HL-60/S4 treated with phorbol 12-myristate 13-acetate at 8.2 ng/mL for 4 days and 3 days (cell line): ENCODE data around the gene MAP1LC3A.

Source experiments
- in situ Hi-C: fragments of 300-500 bp; cut with MboI; formaldehyde crosslinking; loops from 2 replicates; pipeline ENCODE4 v1.15.0; 2022; ENCODE audit warnings: low sequenced_read_pairs

MAP1LC3A gene

GRCh38 chr20:34528921-34529297, 29.6 kb upstream of the MAP1LC3A start:
- in situ Hi-C loops: no loop called here

GRCh38 chr20:34529742-34530141, 28.8 kb upstream of the MAP1LC3A start:
- in situ Hi-C loops: no loop called here

- in situ Hi-C loops: no loop called here
Measured at GRCh38 chr20:34530342-34530741, 28.2 kb upstream of the MAP1LC3A start.

- in situ Hi-C loops: no loop called here
Measured at GRCh38 chr20:34531608-34532265, 26.8 kb upstream of the MAP1LC3A start.

- in situ Hi-C loops: no loop called here
Measured at GRCh38 chr20:34532320-34532719, 26.2 kb upstream of the MAP1LC3A start.

GRCh38 chr20:34532756-34533155, 25.8 kb upstream of the MAP1LC3A start:
- in situ Hi-C loops: no loop called here

- in situ Hi-C loops: no loop called here
Measured at GRCh38 chr20:34534391-34535165, 23.9 kb upstream of the MAP1LC3A start.

GRCh38 chr20:34535301-34535840, 23.1 kb upstream of the MAP1LC3A start:
- in situ Hi-C loops: no loop called here

GRCh38 chr20:34535857-34536256, 22.7 kb upstream of the MAP1LC3A start:
- in situ Hi-C loops: no loop called here

GRCh38 chr20:34536798-34537394, 21.6 kb upstream of the MAP1LC3A start:
- in situ Hi-C loops: no loop called here

- in situ Hi-C loops: no loop called here
Measured at GRCh38 chr20:34537651-34538050, 20.9 kb upstream of the MAP1LC3A start.

GRCh38 chr20:34538671-34539123, 19.8 kb upstream of the MAP1LC3A start:
- in situ Hi-C loops: no loop called here

- in situ Hi-C loops: no loop called here
Measured at GRCh38 chr20:34539756-34540155, 18.8 kb upstream of the MAP1LC3A start.

GRCh38 chr20:34540596-34541263, 17.8 kb upstream of the MAP1LC3A start:
- in situ Hi-C loops: no loop called here

- in situ Hi-C loops: no loop called here
Measured at GRCh38 chr20:34541264-34541901, 17.1 kb upstream of the MAP1LC3A start.

- in situ Hi-C loops: no loop called here
Measured at GRCh38 chr20:34541917-34542316, 16.6 kb upstream of the MAP1LC3A start.

GRCh38 chr20:34542439-34542838, 16.1 kb upstream of the MAP1LC3A start:
- in situ Hi-C loops: no loop called here

- in situ Hi-C loops: no loop called here
Measured at GRCh38 chr20:34543463-34544056, 15.0 kb upstream of the MAP1LC3A start.

GRCh38 chr20:34544109-34544796, 14.3 kb upstream of the MAP1LC3A start:
- in situ Hi-C loops: no loop called here

- in situ Hi-C loops: no loop called here
Measured at GRCh38 chr20:34546751-34547181, 11.8 kb upstream of the MAP1LC3A start.
